Measurements from ENCODE around the gene PDZK1.
A peak's percentile ranks its signal among the peaks of the same experiment; 100 is the strongest.
"Not testable (repeated sequence)": the region's sequence is repeated elsewhere in the genome, so short reads cannot be mapped to it uniquely, and the experiment has no call there.

The PDZK1 gene

GRCh38 chr1:145710291-145711027 is 3.3 kb upstream of the PDZK1 start:
- DNase-seq: no peak

DNA sequence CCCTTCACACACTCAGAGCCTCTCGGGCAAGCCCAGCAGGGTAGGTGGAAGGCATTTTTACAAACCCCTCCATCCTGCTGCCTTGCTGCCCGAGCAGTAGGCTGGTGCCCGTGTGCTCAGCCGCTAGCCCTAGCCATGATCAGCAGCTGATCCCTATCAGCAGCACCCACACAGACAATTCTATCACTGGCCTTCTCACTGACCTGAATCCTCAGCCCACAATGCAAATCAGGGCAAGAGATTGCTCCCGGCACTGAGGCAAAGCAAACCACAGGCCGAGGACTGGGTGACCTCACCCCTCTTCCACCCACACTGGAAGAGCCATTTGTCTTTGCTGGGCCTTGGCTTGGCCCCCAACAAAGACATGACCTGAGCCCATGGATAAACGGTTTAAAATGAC is 895 bp upstream of the PDZK1 start:
- no peak for DNase-seq

DNA sequence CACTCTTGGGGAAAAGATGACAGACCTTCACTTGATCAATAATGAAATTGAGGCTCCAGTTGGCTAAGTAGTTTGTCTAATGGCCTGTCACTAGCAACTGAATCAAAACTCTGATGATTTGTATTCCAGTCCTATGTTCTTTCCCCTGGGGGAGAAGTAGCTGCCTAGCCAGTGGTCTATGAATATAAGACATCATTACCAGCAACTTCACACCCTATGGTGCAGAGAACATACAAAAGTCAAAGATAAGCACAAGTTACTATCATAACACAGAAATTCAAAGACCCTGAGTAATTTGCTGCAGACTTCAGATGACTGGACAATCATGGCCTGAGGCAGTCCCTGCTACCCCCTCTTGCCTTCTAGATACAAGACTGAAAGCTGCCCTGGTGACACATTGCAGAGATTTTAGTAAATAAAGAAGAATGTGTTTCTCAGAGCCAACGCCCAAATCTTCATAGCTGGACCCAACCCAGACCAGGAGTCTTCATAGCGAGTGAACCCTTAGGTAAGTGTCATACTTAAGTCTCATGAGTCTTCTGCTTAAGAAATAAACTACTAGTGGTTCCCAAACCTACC is 993 bp downstream of the PDZK1 start:
- DNase-seq: no peak

GRCh38 chr1:145705622-145706021 is 1.5 kb downstream of the PDZK1 start:
- DNase-seq: no peak

GRCh38 chr1:145702826-145703225 is 4.3 kb downstream of the PDZK1 start:
- no peak for DNase-seq

DNA sequence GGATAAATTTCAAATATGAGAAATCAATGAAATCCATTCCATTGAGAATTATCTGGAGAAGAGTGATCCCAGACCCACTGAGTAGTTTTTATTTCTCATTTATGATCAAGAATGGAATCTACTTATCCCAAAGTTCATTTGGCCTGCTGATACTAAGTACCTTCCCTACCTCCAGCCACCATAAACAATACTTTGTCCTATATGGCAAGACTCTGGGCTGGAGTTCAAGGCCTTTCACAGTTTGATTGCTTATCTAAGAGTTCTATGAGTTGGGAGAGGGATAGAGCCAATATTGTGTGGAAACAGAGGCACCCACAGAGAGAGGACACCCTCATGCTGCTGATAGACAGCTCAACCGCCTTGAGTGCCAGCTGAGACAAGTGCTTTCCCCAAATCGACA is 5.1 kb downstream of the PDZK1 start:
- DNase-seq: no peak

DNA sequence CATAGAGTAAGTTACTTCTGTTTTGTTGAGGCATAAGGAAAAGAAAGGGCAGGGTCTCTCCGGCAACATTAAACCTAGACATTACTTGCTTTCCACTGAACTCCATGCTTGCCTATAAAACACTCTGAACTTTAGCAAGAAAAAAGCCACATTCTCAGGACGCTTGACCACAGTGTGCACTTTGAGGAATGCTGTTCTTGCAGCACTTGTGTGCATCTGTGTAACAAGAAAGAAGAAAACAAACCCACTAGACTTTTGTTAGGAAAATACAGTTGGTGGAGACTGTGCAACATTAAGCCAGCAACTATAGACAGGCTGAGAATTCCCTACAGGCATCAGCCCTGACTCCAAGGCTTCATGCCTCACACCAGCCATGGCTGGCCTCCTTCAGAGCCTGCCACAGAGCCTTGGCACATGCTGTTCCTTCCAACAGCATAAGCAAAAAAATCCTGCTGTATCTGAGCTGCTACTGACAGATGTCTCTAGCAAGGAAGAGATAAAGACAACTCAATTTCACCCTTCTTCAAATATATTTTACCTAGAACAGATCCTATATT is 5.8 kb downstream of the PDZK1 start:
- no peak for DNase-seq

- no peak for DNase-seq
Measured at GRCh38 chr1:145696630-145696960, 10.6 kb downstream of the PDZK1 start.

DNA sequence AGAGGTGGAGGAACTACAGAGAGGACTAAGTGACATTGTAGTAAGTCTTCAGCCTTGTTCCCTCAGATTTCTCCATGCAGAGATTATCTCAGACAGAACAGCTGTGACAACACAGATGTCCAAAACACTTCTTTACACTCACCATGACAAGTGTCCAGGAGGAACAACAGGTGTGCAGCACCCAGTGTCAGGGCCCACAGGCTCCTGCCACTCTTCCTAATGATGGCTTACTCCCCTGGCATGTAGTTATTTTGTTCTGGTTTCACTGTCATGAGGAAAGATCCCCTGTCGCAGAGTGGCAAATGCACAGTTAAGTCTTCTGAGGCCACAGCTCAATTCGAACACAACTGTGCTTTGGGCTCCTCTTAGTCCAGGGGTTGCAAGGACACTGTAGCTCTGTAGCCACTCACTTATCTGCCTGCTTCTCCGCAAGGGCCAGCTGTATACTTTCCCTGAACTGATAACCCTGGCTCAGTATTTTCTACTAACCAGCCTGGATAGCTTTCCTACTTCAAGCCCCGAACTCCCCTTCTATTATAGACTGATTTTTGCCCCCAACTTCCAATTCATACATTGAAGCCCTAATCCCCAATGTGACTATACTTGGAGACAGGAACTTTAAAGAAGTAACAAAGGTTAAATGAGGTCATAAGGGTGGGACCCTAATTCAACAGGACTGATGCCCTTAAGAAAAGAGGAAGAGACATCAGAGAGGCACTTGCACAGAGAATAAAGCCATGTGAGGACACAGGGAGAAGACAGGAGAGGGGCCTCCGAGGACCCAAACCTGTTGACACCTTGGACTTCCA is 11.1 kb downstream of the PDZK1 start:
- DNase-seq: peak in 1 of 3 experiments; percentile 44

DNA sequence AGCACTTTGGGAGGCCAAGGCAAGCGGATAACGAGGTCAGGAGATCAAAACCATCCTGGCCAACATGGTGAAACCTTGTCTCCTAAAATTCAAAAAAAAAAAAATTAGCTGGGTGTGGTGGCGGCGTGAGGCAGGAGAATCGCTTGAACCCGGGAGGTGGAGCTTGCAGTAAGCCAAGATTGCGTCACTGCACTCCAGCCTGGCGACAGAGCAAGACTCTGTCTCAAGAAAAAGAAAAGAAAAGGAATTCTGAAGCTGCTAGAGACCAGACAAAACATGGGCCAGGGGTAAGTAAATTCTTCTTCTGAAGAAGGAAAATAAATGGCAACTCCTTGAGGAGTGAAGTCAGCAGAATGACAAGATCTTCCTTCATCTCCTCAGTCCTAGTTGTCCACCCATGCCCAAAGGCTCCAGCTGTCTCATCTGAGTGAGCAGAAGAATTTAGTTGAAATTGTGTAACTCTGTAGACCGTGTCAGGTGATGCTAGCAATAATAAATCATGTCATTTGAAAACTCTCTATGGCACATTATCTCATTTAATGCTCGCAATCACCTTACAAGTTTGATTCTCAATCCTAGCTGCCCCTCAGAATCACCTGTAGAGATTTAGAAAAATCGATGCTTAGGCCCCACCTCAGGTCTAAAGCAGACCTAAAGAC is 14.3 kb downstream of the PDZK1 start:
- DNase-seq: no peak

GRCh38 chr1:145690587-145691558 is 16.3 kb downstream of the PDZK1 start:
- DNase-seq: no peak

- DNase-seq: no peak
Measured at GRCh38 chr1:145689922-145690321, 17.2 kb downstream of the PDZK1 start.

DNA sequence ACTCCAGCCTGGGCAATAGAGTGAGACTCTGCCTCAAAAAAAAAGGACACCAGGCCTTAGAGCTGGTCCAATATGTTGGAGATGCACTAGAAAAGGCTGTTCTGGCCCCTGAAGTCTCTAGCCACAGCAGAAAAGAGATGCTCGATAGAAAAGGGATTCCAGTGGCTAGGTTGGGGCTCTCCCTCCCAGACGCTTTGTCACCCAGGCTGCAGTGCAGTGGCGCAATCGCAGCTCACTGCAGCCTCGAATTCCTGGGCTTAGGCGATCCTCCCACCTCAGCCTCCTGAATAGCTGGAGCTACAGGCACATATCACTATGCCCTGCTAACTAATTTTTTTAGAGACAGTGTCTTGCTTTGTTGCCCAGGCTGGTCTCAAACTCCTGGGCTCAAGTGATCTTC is 18.2 kb downstream of the PDZK1 start:
- no peak for DNase-seq

- DNase-seq: no peak
Measured at GRCh38 chr1:145688328-145688727, 18.8 kb downstream of the PDZK1 start.

DNA sequence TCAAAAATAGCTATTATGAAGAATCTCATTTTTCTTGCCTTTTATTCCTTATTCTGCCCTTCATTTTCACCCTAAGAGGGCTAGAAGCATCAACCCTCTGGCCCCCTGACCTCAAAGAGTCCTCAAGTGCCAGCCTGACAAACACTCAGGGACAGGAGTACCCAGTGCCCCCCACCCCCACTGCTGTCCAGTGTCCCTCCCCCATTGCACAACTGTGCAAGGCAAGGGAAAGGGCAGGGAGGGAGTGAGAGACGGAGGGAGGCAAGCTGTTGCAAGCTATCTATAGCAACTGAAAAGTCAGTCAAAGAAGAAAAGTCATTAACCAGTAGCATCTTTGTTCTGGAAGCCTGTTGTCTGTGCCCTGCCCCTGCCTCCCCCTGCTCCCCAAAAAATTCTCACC is 21.1 kb downstream of the PDZK1 start:
- DNase-seq: not testable (repeated sequence)

- DNase-seq: not testable (repeated sequence)
Measured at GRCh38 chr1:145684858-145685257, 22.3 kb downstream of the PDZK1 start.

GRCh38 chr1:145673217-145673616 is 34.0 kb downstream of the PDZK1 start:
- DNase-seq: not testable (repeated sequence)

GRCh38 chr1:145670995-145671745 is 36.0 kb downstream of the PDZK1 start:
- DNase-seq: not testable (repeated sequence)

GRCh38 chr1:145665015-145665414 is 42.2 kb downstream of the PDZK1 start:
- not testable (repeated sequence) for DNase-seq

- peak; percentile 11 to 68 (median 62) for DNase-seq
Measured at GRCh38 chr1:145662502-145662901, 44.7 kb downstream of the PDZK1 start.
